ENCODE data around the gene C1QTNF5.
A peak's percentile ranks its signal among the peaks of the same experiment; 100 is the strongest.
"Not testable (repeated sequence)": the region's sequence is repeated elsewhere in the genome, so short reads cannot be mapped to it uniquely, and the experiment has no call there.

C1QTNF5 gene, protein sequence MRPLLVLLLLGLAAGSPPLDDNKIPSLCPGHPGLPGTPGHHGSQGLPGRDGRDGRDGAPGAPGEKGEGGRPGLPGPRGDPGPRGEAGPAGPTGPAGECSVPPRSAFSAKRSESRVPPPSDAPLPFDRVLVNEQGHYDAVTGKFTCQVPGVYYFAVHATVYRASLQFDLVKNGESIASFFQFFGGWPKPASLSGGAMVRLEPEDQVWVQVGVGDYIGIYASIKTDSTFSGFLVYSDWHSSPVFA

DNA sequence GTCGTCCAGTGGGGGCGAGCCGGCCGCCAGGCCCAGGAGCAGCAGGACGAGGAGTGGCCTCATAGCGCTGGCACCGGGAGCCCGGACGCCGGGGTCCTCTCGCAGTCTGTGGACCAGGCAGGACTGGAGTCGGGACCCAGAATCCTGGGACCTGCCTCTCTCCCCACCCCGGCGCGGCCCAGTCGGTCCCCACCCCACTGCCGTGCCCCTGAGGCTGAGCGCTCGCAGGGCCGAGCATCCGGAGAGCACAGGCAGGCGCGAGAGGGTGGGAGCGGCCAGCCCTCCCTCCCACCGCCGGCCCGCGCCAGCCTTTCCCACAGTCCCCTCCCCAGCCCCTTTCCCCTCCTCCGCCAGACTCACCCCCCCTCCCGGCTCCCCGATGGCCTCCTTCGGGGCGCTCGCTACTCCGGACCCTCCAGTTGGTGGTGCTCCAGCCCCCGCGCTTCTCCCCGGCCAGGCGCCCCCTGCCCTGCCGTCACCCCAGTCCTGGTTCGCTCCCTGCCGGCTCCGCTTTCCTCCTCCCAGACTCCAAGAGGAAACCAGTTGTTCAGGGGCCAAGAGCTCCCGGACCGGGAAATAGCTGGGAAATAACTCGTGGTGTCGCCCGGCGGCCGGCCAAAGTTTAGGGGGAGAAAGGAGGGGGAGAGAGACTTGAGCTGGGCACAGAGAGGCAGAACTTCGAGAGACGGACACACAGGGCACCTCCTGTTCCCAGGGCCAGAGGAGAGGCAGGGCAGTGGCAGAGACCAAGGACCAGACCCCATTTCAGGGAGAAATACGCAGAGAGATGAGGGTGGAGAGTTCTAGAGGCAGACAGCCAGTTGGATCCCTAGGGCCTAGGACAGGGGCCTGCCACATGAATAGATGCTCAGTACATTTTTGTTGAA is at the start of gene C1QTNF5:
TSS of gene C1QTNF5 (minus strand) at position 549 of the 887 bp plus-strand sequence. CDS start at position 63, 486 bp downstream.
- ATAC-seq (no peak), DNase-seq (no peak)

DNA sequence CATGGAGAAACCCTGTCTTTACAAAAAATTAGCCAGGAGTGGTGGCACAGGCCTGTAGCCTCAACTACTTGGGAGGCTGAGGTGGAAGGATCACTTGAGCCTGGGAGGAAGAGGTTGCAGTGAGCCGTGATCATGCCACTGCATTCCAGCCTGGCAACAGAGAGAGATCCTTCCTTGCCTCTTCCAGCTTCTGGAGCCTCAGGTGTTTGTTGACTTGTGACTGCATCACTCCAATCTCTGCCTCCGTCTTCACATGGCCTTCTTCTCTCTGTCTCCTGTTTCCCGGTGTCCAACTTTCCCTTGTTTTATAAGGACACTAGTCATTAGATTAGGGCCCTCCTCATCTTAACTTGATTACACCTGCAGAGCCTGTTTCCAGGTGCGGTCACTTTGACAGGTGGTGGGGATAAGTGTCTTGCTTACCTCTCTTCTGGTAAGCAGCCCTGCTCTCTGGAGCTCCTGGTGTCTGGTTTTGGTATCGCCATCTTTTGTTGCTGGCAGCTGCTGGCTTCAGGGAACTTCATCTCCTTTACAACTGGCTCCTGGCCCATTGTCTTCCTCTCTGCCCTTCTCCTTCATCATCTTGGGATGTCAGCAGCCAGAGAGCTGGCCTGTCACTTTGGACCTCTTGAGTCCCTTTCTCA is 49.0 kb upstream of the C1QTNF5 start:
- ATAC-seq, result no peak

DNA sequence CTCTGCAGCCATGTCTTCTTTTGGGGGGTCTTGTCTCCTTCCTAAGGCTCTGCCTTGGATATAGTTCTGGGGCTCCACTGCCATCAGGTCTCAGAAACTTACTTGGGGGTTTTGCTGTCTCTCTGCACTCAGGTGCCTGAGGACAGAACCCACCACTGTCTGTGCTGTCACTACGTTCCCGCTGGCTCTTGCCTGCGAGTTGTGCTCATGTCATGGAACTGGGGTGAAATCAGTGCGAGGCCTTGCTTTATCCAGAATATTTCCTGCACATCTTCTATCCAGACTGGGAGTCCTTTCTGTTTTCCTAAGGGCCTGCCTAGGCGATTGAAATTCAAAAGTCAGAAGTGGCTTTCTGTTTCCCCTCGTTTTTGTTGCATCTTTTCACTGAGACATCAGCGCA is 47.4 kb upstream of the C1QTNF5 start:
- DNase-seq, result no peak
- no peak for ATAC-seq

More for the DNA sequence above, 49.0 kb upstream of the C1QTNF5 start:
- peak; percentile 28 for DNase-seq

DNA sequence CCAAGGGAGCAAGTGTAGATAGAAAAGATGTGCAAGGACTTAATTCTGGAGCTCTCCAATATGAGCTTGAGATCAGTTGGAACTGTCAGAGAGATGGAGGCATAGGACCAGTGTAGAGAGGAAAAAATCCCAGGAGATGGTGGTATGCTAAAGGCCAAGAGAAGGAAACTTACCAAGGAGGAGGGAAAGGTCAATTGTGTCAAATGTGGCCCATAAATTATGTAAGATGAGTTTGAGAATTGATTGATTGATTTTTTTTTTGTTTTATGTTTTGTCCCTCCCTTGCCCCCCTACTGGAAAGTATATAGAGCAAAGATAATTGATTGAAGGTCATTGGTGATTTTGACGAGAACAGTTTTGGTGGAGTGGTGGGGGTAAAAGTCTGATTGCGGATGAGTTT is 43.6 kb upstream of the C1QTNF5 start:
- DNase-seq (no peak), ATAC-seq (no peak)

DNA sequence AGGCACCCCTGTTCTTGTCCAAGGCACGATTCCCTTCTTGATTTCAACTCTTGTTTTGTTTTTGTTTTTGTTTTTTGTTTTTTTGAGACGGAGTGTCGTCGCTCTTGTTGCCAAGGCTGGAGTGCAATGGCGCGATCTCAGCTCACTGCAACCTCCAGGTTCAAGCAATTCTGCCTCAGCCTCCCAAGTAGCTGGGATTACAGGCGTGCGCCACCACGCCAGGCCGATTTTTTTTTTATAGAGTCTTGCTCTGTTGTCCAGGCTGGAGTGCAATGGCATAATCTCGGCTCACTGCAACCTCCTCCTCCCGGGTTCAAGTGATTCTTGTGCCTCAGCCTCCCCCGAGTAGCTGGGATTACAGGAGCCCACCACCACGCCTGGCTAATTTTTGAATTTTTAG is 41.8 kb upstream of the C1QTNF5 start:
- not testable (repeated sequence) for ATAC-seq, DNase-seq

DNA sequence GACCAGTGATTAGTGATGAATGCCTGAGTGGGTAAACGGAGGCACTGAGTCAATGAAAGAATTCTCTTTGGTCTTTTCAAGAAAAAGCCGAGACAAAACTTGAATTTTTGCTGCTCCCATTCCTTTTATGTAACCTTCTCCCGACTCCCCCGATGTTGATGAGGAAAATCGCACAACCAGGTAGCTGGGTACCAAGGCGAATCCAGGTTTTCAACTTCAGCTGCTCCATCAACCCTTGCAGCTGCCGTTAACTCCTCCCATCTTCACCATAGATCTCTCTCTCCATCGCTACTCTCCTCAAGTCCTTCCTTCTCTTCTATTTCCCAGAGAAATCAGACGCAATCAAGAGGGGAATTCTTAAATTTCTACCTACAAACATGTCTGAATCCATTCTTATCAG is 41.4 kb upstream of the C1QTNF5 start:
- ATAC-seq (no peak), DNase-seq (no peak)

DNA sequence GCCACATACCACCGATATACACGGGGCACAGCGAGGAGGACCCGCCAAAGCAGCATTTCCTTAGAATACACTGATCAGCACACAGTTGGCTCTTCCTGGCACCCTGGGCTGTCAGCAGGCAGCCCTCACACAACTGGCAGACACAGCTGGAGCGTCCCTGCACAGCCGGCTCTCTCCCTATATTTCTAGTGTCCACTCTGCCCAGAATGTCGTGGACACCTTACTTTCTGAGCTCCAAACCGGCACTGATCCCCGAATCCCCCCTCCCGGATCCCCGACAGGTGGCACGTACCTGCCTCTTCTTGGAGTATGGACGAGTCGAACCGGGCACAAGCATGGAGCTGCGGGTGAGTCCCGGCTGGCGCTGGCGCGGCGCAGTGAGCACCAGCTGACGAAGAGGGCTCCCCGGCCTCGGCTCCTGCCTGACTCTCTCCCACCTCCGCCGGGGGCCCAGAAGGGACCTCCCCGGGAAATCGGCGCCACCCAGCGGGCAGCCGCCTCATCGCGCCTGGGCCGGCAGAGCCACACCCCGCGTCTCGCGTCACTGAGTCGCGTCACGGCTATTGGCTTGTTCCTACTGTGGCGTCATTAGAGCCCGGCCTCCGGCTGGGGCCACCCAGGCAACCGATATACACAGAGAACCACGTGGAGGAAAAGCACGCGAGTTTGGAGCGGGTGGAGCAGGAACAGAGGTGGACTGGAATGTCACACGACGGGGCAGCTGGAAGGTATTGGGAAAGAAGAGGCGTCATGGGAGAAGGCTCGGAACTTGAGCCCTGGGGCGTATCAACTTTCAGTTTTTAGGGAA is 40.7 kb upstream of the C1QTNF5 start, which contains the start of gene USP2:
TSS of gene USP2 (minus strand) at position 510 of the 808 bp plus-strand sequence. CDS start 8,210 bp downstream, outside the sequence.
- ATAC-seq, result peak; percentile 98

DNA sequence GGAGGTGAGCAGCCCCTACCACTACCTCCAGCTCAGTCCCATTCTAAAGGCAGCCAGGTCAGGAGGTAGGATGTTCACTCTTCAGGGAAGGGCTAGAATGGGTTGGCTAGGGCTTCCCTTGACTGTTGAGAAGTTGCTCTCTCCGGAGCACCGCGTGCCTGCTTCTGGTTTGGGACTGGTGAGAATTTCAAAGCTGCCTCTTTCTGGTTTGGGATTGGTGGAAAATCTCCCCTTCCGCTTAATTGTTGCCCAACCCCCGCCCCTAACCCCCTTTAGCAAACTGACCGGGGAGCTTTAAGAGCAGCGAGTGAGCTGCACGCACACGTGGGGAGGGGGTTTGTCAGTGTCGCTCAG is 40.1 kb upstream of the C1QTNF5 start:
- DNase-seq (no peak), ATAC-seq (no peak)

More for the DNA sequence above, 40.7 kb upstream of the C1QTNF5 start, which contains the start of gene USP2:
- DNase-seq, result peak; percentile 99

DNA sequence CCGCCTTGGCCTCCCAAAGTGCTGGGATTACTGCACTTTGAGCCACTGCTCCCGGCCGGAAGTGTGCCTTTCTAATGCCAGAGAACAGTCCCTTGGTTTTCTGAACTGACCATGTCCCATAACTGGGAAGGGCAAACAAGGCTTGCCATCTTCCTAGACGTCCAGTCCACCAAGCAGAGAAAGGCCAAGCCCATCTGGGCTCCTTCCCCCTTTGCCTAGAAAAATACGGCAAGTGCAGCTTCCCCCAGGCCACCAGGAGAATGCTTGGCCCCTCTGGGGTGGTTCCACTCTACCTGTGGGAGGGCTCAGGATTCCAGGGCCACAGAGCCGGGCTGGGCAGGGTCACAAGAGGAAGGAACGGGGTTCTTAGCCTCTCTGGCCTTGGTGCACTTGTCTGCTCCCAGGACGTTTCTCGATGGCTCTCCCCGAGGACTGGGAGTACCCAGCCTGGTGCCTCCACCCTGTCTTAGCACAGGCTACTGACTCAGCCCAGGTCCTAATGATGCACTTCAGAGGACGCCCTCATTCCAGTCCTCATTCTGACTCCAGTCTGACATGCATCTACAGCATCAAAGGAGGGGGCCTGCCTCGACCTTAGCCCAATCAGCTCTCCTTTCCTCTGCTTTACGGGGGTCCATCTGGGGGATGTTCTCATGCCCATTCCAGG is 39.6 kb upstream of the C1QTNF5 start:
- no peak for ATAC-seq
- DNase-seq, result no peak

DNA sequence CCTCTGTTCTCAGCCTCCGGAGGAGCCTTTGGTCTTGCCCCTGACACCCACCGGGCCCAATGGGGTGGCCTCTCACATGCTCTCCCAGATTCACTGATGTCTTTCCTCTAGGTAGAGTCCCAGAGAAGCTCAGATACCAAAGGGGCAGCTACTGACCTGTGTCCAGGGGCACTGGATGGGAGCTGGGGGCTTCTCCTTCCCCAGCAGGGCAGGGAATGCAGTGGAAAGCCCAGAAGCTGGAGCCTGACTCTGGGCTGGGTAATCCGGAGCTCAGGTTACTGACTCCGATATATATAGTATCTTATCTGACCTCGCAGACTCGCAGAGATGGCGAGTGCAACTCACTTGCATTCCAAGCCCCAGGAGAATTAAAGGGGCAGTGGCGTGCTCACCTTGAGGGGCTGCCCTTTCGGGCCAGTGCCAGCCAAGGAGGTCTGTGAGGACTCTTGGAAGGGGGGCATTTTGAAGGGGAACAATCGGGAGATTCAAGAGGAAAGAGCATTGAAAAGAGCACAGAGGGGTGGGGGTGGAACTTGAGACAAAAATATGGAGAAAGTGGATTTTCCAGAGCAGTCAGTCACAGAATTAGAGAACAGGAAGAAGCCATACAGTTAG is 38.3 kb upstream of the C1QTNF5 start:
- DNase-seq (no peak), ATAC-seq (no peak)

DNA sequence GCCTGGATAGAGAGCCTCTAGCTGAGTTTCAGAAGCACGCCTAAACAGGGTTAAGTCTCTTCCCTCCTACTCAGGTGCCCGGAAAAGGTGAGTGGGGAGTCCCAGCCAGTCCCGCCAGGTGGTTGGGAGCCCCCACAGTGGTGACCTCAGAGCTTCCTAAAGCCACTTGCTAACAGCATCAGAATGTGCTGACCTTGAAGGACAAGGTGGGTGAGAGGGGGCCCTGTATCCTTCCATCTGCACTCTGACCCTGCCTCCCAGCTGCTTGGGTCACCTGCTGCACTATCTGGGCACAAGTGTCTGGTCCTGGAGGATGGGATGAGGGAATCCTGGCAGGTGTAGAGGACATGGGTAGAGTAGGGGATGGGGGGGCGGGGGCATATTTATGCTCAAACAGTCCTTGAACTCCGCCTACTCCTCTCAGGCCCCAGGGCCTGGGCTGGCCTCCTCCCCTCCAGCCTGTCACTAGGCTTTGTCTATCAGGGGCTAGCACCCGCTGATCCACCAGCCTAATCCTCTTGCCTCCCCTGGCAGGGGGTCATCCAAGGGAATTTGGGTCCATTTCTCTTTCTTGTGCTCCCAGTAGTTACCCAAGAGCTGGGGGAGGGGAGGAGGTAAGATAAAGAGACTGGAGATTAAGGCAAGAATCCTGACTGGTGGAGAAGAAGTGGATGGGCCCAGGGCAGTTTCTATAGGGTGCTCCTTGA is 37.4 kb upstream of the C1QTNF5 start:
- no peak for DNase-seq
- no peak for ATAC-seq

DNA sequence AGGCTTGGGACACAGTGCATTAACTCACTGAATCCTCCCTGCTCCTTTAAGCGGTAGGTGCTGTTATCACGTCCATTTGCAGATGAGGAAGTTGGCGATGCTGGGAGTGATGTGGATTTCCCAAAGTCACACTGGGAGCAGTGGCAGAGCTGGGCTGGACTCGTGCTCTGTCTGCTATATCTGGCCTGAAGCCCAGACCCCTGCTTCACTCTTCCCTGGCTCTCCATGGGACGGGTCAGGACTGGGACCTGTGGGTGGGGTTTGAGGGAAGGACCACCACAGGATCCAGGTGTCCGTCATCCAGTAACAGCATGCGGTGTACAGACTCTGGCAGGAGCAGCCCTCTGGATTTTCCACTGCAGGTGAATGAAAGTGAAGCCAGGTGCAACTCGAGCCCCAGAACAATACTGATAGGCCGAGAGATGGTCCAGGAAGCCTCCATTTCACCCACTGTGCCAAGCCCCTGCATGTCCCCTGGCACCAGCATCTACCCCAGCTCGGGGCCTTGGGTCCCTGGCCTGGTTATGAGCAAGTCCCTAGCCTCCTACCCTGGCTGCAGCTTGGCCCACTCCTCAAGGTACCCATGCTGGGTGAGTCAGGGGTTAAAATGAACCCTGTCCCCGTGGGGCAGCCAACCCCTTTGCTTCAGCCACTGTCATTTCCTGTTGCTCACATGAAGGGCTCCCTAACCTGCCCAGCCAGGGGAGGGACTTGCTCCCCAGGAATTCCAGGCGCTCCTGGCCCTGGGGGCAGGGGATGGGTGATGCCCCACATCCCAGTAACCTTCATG is 36.6 kb upstream of the C1QTNF5 start:
- DNase-seq (no peak), ATAC-seq (no peak)

DNA sequence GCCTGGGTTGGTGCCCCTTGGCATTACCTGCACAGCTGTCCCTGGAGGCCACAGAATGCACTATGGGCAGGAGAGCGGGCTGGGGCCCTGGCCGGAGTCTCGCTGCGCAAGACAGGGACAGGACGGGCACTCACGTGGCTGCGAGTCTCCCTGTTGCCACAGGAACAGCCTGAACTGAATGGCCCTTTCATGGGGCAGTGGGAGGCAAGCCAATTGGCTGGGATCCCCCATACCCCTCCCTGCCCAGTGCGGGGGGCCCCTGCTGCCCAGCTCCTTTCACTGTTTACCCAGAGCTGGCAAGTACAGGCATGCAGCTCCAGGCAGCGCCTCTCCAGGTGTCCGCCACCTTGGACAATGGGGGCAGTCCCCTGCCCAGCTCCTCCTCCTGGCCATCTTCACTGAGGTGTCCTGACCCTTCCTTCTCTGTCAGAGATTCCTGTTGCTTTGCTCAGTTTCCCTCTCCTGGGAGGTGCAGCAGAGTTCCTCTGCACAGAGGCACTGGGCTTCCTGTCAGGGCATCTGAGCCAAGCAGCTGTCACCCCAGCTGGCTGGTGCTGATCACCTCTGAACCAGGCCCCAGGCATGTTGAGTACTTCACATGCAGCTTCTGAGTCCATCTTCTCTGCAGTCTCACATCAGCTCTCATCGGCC is 35.6 kb upstream of the C1QTNF5 start:
- DNase-seq, result no peak
- ATAC-seq, result no peak

DNA sequence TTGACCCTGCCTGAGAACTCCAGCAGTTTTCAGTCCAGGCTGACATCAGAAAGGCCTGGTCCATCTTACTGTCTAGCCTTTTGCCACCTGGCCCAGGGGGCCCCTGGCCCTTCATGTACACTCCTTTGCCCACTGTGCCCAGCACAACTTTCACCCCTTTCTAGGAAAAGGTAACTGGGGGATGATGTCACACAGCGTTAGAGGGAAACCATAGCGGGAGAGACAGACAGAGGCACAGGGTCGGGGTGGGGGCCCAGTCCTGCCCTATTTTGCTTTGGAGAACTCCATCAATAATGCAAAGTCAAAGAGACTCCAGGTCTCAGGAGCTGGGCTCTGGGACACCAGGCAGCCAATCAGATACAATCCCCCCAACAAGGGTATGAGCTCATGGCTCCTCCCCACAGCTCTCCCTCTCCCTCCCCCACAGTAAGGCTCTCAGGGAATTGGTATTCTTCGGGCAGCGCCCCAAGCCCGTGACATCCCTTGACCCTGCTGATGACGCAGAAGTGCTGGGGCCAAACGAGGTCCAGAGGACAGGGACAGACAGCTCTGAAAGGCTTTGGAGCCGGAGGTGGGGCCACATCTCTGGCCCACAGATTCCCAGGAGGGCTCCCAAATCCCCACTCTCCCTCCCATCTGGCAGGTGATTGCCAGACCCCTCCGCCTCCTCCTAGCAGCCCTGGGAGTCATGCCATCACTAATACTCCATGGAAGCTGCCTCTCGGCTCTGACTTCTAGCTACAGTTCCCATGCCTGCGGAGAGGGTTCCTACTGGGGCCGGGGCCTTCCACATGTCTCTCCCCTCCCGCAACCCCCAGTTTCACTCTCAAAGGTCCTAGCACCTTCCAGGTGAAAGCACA is 34.9 kb upstream of the C1QTNF5 start:
- ATAC-seq, result no peak
- no peak for DNase-seq

DNA sequence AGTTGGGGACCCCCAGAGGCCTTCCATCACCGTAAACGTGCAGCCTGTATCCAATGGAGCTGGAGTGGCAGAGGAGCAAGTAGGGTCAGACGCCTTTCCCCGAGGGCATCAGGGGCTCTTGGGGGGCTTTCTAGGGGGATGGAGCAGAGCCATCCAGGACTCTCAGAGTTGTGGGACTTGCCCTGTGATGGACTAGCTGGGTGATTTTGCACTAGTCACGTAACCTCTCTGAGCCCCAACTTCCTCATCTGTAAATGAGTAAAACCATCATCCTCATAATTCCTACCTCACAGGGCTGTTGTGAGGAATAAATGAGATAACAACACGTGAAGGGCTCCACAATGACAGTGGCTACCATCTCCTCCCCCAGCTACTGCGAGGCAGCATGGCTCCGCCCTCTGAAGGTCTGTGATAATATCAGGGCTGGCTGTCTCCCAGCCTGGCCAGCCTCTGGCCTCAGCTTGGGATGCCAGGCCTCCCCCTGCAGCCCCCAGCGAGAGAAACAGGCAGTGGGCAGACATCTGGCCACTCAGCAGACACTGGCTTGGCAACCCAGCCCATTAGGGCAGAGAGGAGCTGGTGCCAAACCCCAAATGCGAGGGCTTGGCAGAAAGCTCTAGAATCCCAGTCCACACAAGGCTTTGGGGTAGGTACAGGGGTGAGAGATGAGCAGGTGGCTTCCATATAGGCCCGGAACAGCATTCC is 34.1 kb upstream of the C1QTNF5 start:
- DNase-seq, result no peak
- no peak for ATAC-seq

DNA sequence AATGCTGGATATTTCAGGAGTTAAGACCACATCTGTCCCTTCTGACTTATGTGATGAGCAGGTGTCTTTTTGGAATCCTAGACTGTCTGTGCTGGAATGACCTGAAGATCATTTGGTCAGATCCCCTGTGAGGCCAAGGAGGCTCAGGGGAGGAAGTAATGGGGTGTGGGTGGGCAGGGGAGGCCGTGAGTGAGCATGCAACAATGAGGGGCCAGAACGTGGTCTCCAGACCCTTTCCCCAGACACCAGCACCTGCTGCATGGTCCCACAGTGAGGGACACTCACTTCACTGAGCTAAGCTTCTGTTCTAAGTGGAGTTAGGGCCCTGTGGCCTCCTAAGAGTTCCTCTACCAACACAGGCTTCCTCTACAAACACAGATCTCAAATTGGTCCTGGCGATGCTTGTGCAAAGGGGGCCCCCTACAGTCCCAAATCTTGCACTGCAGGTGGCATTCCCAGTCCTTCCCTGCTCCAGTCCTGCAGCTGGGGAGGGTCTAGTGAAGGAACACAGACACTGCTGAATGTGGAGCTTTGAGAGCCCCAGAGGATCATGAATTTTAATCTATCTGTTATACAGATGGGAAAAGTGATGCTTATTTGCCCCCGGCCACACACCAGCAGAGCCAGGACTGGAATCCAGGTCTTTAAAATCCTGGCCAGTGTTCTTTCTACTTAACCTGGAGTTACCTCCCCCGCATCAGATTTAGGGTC is 33.4 kb upstream of the C1QTNF5 start:
- DNase-seq, result peak; percentile 55
- peak; percentile 28 for ATAC-seq

All from stimulated activated naive CD8-positive, alpha-beta T cell treated with anti-CD3 and anti-CD28 coated beads, Interleukin-15, Interleukin-2, amounts not matched to agents 100 U/mL and 50 U/mL, for 24 hours (primary cell).